Parathyroid adenoma (tissue), 2 donors: Measurements from ENCODE around the gene SEC24D.

ENCODE experiments used
- H2AFZ ChIP-seq: fragments of 300-600 bp; sonication (generic); one replicate; pipeline ENCODE4 v1.7.0; 2017; ENCODE audit warnings: antibody characterized with exemption, mild to moderate bottlenecking
- H3K27ac ChIP-seq: fragments of 300-600 bp; sonication (generic); one replicate; pipeline ENCODE4 v1.7.0; 2017
- H3K27me3 ChIP-seq: fragments of 300-600 bp; sonication (generic); one replicate; pipeline ENCODE4 v1.7.0; 2017; ENCODE audit warnings: low read length; ENCODE audit not compliant: control insufficient read depth, insufficient read depth
- H3K36me3 ChIP-seq: fragments of 300-600 bp; sonication (generic); one replicate; pipeline ENCODE4 v1.7.0; 2017; ENCODE audit warnings: low read length; ENCODE audit not compliant: control insufficient read depth, insufficient read depth
- H3K4me1 ChIP-seq: fragments of 300-600 bp; sonication (generic); one replicate; pipeline ENCODE4 v1.7.0; 2017; ENCODE audit warnings: control low read depth
- H3K4me2 ChIP-seq: fragments of 300-600 bp; sonication (generic); one replicate; pipeline ENCODE4 v1.7.0; 2017; ENCODE audit warnings: low read length
- H3K4me3 ChIP-seq: fragments of 300-600 bp; sonication (generic); one replicate; pipeline ENCODE4 v1.7.0; 2017; ENCODE audit warnings: low read depth, low read length
- H3K79me2 ChIP-seq: fragments of 300-600 bp; sonication (generic); one replicate; pipeline ENCODE4 v1.7.0; 2017; ENCODE audit warnings: control low read depth
- H3K9ac ChIP-seq: fragments of 300-600 bp; sonication (generic); one replicate; pipeline ENCODE4 v1.7.0; 2017; ENCODE audit warnings: mild to moderate bottlenecking
- H3K9me3 ChIP-seq: fragments of 300-600 bp; sonication (generic); one replicate; pipeline ENCODE4 v1.7.0; 2017; ENCODE audit warnings: low read length; ENCODE audit not compliant: control insufficient read depth
- CTCF ChIP-seq: fragments of 300-600 bp; sonication (generic); IDR thresholded peaks from one replicate; pipeline ENCODE4 v1.7.0; 2017; ENCODE audit warnings: antibody characterized with exemption, mild to moderate bottlenecking
- donor health status: primary hyperparathyroidism.

SEC24D gene

GRCh38 chr4:118714682-118715081, 121.2 kb downstream of the SEC24D start:
- H3K27me3 ChIP-seq, result no peaks in the 10 kb centered on the region
- no peak for TF ChIP-seq CTCF
- H3K9ac ChIP-seq, result no peak overlapping the region
- H3K36me3 ChIP-seq, result no peaks in the 10 kb centered on the region
- H3K4me3 ChIP-seq, result no peak overlapping the region
- H3K9me3 ChIP-seq, result no peaks in the 10 kb centered on the region
- H3K79me2 ChIP-seq, result no peaks in the 10 kb centered on the region
- H3K4me1 ChIP-seq, result no peaks in the 10 kb centered on the region
- H3K4me2 ChIP-seq, result no peak overlapping the region
- no peak overlapping the region for H2AFZ ChIP-seq
- no peak overlapping the region for H3K27ac ChIP-seq

GRCh38 chr4:118712872-118713271, 123.1 kb downstream of the SEC24D start:
- H3K36me3 ChIP-seq, result no peaks in the 10 kb centered on the region
- no peaks in the 10 kb centered on the region for H3K79me2 ChIP-seq
- H3K9ac ChIP-seq, result no peak overlapping the region

GRCh38 chr4:118711052-118711451, 124.9 kb downstream of the SEC24D start:
- Histone ChIP-seq H3K4me3 (no peak overlapping the region), H3K4me2 (no peak overlapping the region), H2AFZ (no peak overlapping the region), H3K9ac (no peak overlapping the region), H3K9me3 (no peaks in the 10 kb centered on the region), H3K36me3 (no peaks in the 10 kb centered on the region), H3K79me2 (no peaks in the 10 kb centered on the region), H3K27me3 (no peaks in the 10 kb centered on the region), H3K4me1 (no peaks in the 10 kb centered on the region), H3K27ac (no peak overlapping the region)
- no peak for TF ChIP-seq CTCF

More at GRCh38 chr4:118712872-118713271, 123.1 kb downstream of the SEC24D start:
- Histone ChIP-seq H3K9me3 (no peaks in the 10 kb centered on the region), H3K4me2 (no peak overlapping the region), H3K4me3 (no peak overlapping the region), H3K4me1 (no peaks in the 10 kb centered on the region), H2AFZ (no peak overlapping the region), H3K27me3 (no peaks in the 10 kb centered on the region), H3K27ac (no peak overlapping the region)
- no peak for TF ChIP-seq CTCF

GRCh38 chr4:118703118-118703517, 132.8 kb downstream of the SEC24D start:
- Histone ChIP-seq H2AFZ (no peak overlapping the region), H3K27ac (no peak overlapping the region), H3K4me1 (no peaks in the 10 kb centered on the region), H3K36me3 (no peaks in the 10 kb centered on the region), H3K27me3 (no peaks in the 10 kb centered on the region), H3K4me3 (no peak overlapping the region), H3K79me2 (no peaks in the 10 kb centered on the region), H3K9me3 (no peaks in the 10 kb centered on the region), H3K4me2 (no peak overlapping the region), H3K9ac (no peak overlapping the region)
- TF ChIP-seq CTCF, result no peak
